GM12878 (cell line): ENCODE measurements around the gene TMC2. TPM values are rescaled to one million over a fixed set of nuclear protein-coding genes. Genes with fewer than 3 reads are reported as not detected.

Source experiments
- ATAC-seq: fragments of 200-7000 bp; cut with Tn5 transposase; 3 replicates; pipeline ENCODE4 v1.9.1; 2020; ENCODE audit warnings: mild to moderate bottlenecking, moderate library complexity
- BruUV-seq: library from RNA; stranded (reverse); fragments of 400-500 nt; replicated peaks from 2 replicates; lab custom pipeline; 2021; lab: Mats Ljungman, UMichigan
- CTCF ChIA-PET: fragments of 300-600 bp; sonication (Branson Sonifier 250); formaldehyde crosslinking; extraction: SDS; loops from one replicate; lab custom pipeline; 2021; ENCODE audit warnings: inconsistent platforms; lab: Yijun Ruan, JAX
- POLR2A ChIA-PET: fragments of 350-600 bp; formaldehyde crosslinking; extraction: SDS; loops from one replicate; lab custom pipeline; 2021; ENCODE audit warnings: inconsistent platforms; lab: Charles Lee
- RAD21 ChIA-PET: fragments of 300-600 bp; sonication (Branson Sonifier 250); formaldehyde crosslinking; loops from one replicate; lab custom pipeline; 2023; ENCODE audit warnings: antibody characterized with exemption; ENCODE audit not compliant: unreplicated experiment; lab: Charles Lee
- SMC1A ChIA-PET: fragments of 300-600 bp; sonication (Branson Sonifier 250); formaldehyde crosslinking; loops from one replicate; lab custom pipeline; 2023; ENCODE audit not compliant: unreplicated experiment, uncharacterized antibody; lab: Charles Lee
- DNase-seq: peaks from one replicate; pipeline ENCODE4 v3.0.0-alpha.2; 2011; ENCODE audit warnings: low read depth, low spot score
- FAIRE-seq: peaks from 3 replicates; lab custom pipeline; 2011; peaks lifted over from hg19 to GRCh38; lab: Jason Lieb, UNC
- H2AFZ ChIP-seq: 2 replicates; pipeline ENCODE4 v1.6.0; 2011; ENCODE audit warnings: low read depth, low read length, control low read depth; ENCODE audit not compliant: control insufficient read depth
- H3K27ac ChIP-seq: 2 replicates; pipeline ENCODE4 v1.5.1; 2011; ENCODE audit warnings: control low read depth; ENCODE audit not compliant: control insufficient read depth, insufficient read depth
- H3K27me3 ChIP-seq, 2 experiments: replicated peaks in 1 of 2; 2 replicates each; pipeline versions ENCODE4 v1.6.0 to v1.6.1; 2011; ENCODE audit warnings: low read length in 1 of 2; ENCODE audit not compliant: control insufficient read depth in 2 of 2, insufficient read depth in 2 of 2
- H3K36me3 ChIP-seq, 2 experiments: 2 replicates each; pipeline ENCODE4 v1.5.1; 2011; ENCODE audit warnings: low read length in 1 of 2; ENCODE audit not compliant: control insufficient read depth in 2 of 2, insufficient read depth in 2 of 2
- H3K4me1 ChIP-seq: 2 replicates; pipeline ENCODE4 v1.6.1; 2011; ENCODE audit warnings: mild to moderate bottlenecking, low read length, moderate library complexity, mixed read lengths; ENCODE audit not compliant: control insufficient read depth, insufficient read depth
- H3K4me2 ChIP-seq: 2 replicates; pipeline ENCODE4 v1.6.0; 2011; ENCODE audit warnings: control low read depth; ENCODE audit not compliant: control insufficient read depth, insufficient read depth
- H3K4me3 ChIP-seq: fragments of 200-600 bp; sonication (generic); 2 replicates; pipeline ENCODE4 v1.5.1; 2016
- H3K79me2 ChIP-seq: 2 replicates; pipeline ENCODE4 v1.6.0; 2011; ENCODE audit warnings: low read length; ENCODE audit not compliant: control insufficient read depth, insufficient read depth
- H3K9ac ChIP-seq: 2 replicates; pipeline ENCODE4 v1.8.0; 2011; ENCODE audit warnings: low read length, control low read depth, mixed read lengths; ENCODE audit not compliant: control insufficient read depth, insufficient read depth
- H3K9me3 ChIP-seq: replicated peaks from 3 replicates; pipeline ENCODE4 v1.5.1; 2011; ENCODE audit warnings: mild to moderate bottlenecking, low read length; ENCODE audit not compliant: control insufficient read depth, insufficient read depth
- H4K20me1 ChIP-seq: 2 replicates; pipeline ENCODE4 v1.6.0; 2011; ENCODE audit not compliant: control insufficient read depth, insufficient read depth
- BCLAF1 ChIP-seq: fragments of 450-650 bp; IDR thresholded peaks from 2 replicates; pipeline ENCODE4 v1.6.1; 2017; ENCODE audit warnings: antibody characterized with exemption, mild to moderate bottlenecking, moderate library complexity
- PKNOX1 ChIP-seq: fragments of 450-650 bp; IDR thresholded peaks from 2 replicates; pipeline ENCODE4 v1.6.1; 2016; ENCODE audit warnings: mild to moderate bottlenecking
- REST ChIP-seq: IDR thresholded peaks from 2 replicates; pipeline ENCODE4 v1.6.1; 2012; ENCODE audit warnings: mild to moderate bottlenecking, low read depth, low read length
- SRF ChIP-seq, 2 experiments: IDR thresholded peaks; 2 replicates each; pipeline ENCODE4 v1.6.1; 2011; ENCODE audit warnings: low read depth in 2 of 2, low read length in 2 of 2, mild to moderate bottlenecking in 1 of 2, moderate library complexity in 1 of 2
- YBX1 ChIP-seq: fragments of 450-650 bp; IDR thresholded peaks from 2 replicates; pipeline ENCODE4 v1.6.1; 2016; ENCODE audit warnings: antibody characterized with exemption
- WGBS: methylation state at CpG from one replicate; pipeline ENCODE4 v1.1.6; 2016; ENCODE audit warnings: low lambda C conversion rate; ENCODE audit not compliant: insufficient replicate concordance, insufficient coverage; ENCODE audit errors: missing lambda C conversion rate; 5-methylcytosine and 5-hydroxymethylcytosine counted together
- in situ Hi-C: fragments of 300-500 bp; cut with MboI; formaldehyde crosslinking; loops from 9 replicates; pipeline ENCODE4 v1.14.3; 2018; ENCODE audit warnings: mixed read lengths
- intact Hi-C: fragments of 100-400 bp; cut with micrococcal nuclease; formaldehyde crosslinking; loops from one replicate; pipeline ENCODE4 v1.14.2; 2022; ENCODE audit not compliant: unreplicated experiment
- polyA plus RNA-seq, 11 experiments: library from polyadenylated mRNA; depleted of rRNA in 4 of 11; unstranded in 6 of 11; stranded (reverse) in 5 of 11; fragments of >200 nt; fragmentation: Nextera tagmentation in 4 of 11; fragmentation: Illumina TruSeq in 1 of 11; extraction: Ambion mirVana in 4 of 11; extraction: Trizol in 1 of 11; gene quantifications; 1 replicate in 1 of 11; 2 replicates in 10 of 11; pipeline versions ENCODE4 v1.2.1 to v1.2.3, GENCODE V29; 2011 to 2016; ENCODE audit warnings: inconsistent platforms in 2 of 11, missing spikeins in 2 of 11, low read depth in 1 of 11
- total RNA-seq, 4 experiments: library from RNA; depleted of rRNA in 3 of 4; stranded (reverse); fragments of >200 nt in 3 of 4; fragmentation: Illumina TruSeq in 1 of 4; extraction: Trizol in 1 of 4; gene quantifications; 2 replicates each; pipeline versions ENCODE4 v1.2.1 to v1.2.3, GENCODE V29; 2013 to 2021

The TMC2 gene
- total and polyA plus RNA-seq, 10 of the 15 experiments (the other 5 are each of a cell fraction or from before 2014, with no cell fraction given) = 0.08 TPM; not detected in 9

DNA sequence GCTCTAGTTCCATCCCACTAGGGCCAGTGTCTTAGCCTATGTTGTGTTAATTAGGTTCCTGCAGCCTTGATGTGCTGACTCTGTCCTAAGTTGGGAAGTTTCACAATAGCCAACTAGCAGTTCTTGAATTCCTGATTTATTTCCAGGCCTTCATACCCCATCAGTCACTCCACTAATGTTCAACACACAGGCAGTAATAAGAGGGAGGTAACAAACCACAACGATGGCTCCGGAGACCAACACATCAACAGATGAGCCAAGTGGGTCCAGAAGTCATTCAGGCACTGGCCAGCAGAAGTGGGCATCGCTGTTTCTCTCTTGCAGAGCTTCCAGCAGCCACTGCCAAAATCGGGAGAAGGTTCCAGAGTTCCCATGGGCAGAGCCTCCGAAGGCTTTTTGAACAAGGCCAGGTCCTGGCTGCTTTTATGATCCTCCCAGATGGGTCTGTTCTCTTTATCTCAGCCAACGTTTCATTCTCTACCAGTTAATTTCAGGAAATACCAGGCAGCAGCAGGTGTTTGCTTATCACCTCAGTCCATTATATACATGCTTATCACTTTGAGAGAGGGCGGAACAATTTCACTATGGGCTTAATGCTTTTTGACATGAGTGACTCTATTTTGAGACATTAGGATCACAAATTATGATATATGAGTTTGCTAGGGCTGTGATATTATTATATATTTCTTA, 67.6 kb downstream of the TMC2 start:
- SMC1A ChIA-PET = no interaction called here
- no peak overlapping the region for H3K9ac ChIP-seq
- CTCF ChIA-PET = interaction anchor here (0.6 kb wide), 1 partner anchor 697 kb away, joined by 3 read pairs; no protein-coding TSS in a partner anchor
- WGBS = 42% methylated on average over 7 of the region's 7 CpGs
- POLR2A ChIA-PET = no interaction called here
- H3K4me1 ChIP-seq = no peaks in the 10 kb centered on the region
- no peak overlapping the region for H3K4me3 ChIP-seq
- FAIRE-seq = no peak
- ATAC-seq = no peak
- TF ChIP-seq YBX1 = no peak
- TF ChIP-seq SRF (IDR thresholded peaks at IDR 0.05; ENCODE audit: low read depth in 2 of 2, low read length in 2 of 2) = no peak
- no peak for TF ChIP-seq PKNOX1
- TF ChIP-seq REST = no peak
- no peak for TF ChIP-seq BCLAF1
- intact Hi-C loops (no loop called here), in situ Hi-C loops (no loop called here)
- H3K79me2 ChIP-seq = no peaks in the 10 kb centered on the region
- no peaks in the 10 kb centered on the region for H3K27me3 ChIP-seq
- no peak overlapping the region for H2AFZ ChIP-seq
- RAD21 ChIA-PET = no interaction called here
- BruUV-seq = no TSS peak
- H3K27ac ChIP-seq = no peak overlapping the region
- H4K20me1 ChIP-seq = no peaks in the 10 kb centered on the region
- DNase-seq = no peak
- H3K36me3 ChIP-seq = no peaks in the 10 kb centered on the region
- H3K9me3 ChIP-seq = peaks cover 2% of the 10 kb centered on the region; the same call in 2 of the 3 replicates
- no peak overlapping the region for H3K4me2 ChIP-seq
